Fibroblast of villous mesenchyme (primary cell): ENCODE results near the gene MPRIP. TPM values are rescaled to one million over a fixed set of nuclear protein-coding genes. Genes with fewer than 3 reads are reported as not detected.

Experiments used
- DNase-seq: peaks from one replicate; pipeline ENCODE4 v3.0.0-alpha.2; 2010; ENCODE audit warnings: low read depth
- H3K4me3 ChIP-seq: 2 replicates; pipeline ENCODE4 v1.5.1; 2011; ENCODE audit warnings: low read depth, mild to moderate bottlenecking, low read length
- total RNA-seq: library from RNA; depleted of rRNA; stranded (reverse); fragments of >200 nt; gene quantifications from 2 replicates; pipeline ENCODE4 v1.2.3, GENCODE V29; 2012
- TF ChIP-seq, protein P1 (sequence below): IDR thresholded peaks from 2 replicates; pipeline ENCODE4 v1.5.1; 2012; ENCODE audit warnings: low read depth, mild to moderate bottlenecking, low read length; ENCODE audit not compliant: insufficient read depth

The MPRIP gene
- total RNA-seq, 1 donor, result 178 TPM

DNA sequence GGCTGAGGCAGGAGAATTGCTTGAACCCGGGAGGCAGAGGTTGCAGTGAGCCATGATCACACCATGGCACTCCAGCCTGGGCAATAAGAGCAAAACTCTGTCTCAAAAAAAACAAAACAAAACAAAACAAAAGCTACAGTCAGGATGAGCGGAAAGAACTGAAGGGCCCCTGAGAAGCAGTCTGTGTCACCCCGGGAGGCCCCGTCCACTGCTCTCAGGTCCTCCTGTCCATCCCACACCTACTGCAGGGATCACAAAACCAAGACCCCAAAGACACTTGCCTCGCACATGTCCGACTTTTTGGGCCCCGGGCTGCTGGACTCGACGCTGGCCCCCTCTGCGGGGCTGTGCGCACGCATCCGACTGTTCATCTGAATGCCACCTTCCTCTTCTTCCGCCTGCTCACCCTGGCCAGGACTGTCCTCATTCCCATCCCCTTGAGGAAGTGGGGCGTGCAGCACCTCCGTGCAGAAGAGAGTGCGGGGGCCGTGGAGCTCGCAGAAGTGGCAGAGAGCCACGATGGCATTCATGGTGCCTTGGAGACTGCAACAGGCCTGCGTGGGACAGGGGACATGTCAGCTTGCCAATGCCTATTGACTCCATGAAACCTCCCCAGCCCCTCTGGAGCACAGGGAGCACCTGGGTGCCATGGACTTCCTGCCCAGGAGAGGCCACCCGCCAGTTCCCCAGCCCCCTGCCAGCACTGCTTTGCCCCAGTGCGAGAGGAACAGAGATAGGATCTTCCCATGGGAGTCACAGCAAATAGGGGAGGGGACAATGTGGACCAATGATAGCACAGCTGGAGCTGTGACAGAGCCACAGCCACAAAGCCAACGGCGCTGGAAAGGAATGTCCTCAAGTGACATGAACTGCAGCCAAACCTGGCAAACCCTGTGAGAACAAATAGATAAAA lies 185.6 kb downstream of the MPRIP start:
- TF ChIP-seq, protein P1, sequence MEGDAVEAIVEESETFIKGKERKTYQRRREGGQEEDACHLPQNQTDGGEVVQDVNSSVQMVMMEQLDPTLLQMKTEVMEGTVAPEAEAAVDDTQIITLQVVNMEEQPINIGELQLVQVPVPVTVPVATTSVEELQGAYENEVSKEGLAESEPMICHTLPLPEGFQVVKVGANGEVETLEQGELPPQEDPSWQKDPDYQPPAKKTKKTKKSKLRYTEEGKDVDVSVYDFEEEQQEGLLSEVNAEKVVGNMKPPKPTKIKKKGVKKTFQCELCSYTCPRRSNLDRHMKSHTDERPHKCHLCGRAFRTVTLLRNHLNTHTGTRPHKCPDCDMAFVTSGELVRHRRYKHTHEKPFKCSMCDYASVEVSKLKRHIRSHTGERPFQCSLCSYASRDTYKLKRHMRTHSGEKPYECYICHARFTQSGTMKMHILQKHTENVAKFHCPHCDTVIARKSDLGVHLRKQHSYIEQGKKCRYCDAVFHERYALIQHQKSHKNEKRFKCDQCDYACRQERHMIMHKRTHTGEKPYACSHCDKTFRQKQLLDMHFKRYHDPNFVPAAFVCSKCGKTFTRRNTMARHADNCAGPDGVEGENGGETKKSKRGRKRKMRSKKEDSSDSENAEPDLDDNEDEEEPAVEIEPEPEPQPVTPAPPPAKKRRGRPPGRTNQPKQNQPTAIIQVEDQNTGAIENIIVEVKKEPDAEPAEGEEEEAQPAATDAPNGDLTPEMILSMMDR, result no peak
- DNase-seq, result no peak
- H3K4me3 ChIP-seq, result no peak overlapping the region

DNA sequence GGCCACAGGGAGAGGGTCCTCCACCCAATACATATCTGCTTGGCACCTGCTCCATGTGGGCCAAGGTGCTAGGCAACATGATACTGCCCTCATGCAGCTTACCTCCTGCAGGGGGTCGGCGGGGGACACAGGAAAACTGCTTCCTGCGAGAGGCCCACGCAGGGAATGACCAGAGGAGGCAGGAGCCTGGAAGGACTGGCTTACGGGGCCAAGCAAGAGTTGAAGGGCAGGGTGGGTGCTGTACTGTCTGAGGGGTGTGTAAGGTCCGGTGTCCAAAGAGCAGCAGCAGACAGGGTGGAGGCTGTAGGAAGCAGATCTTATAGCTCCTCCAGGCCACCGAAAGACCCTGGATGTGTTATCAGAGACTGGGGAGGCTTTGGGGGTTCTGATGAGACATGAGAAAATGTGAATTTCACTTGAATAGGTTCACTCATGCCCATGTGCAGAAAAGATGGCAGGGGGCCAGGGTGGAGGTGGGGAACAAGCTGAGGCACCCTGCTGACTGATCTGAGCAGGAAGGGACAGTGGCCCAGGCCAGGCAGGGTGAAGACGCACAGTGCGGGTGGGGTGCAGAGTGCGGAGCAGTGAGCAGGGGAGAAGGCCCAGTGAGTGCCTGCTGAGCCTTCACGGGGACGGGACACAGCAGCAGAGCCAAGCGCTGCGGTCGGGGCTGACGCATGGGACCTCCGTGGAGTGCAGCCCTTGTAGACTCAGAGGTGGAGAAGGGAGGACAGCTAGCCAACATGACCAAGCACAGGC lies 186.4 kb downstream of the MPRIP start:
- DNase-seq, result no peak
- TF ChIP-seq, protein P1, result no peak
- H3K4me3 ChIP-seq, result no peak overlapping the region

- no peak for DNase-seq
- TF ChIP-seq, protein P1, result no peak
- H3K4me3 ChIP-seq, result no peak overlapping the region
These were observed 187.4 kb downstream of the MPRIP start for GRCh38 chr17:17229416-17230384.

DNA sequence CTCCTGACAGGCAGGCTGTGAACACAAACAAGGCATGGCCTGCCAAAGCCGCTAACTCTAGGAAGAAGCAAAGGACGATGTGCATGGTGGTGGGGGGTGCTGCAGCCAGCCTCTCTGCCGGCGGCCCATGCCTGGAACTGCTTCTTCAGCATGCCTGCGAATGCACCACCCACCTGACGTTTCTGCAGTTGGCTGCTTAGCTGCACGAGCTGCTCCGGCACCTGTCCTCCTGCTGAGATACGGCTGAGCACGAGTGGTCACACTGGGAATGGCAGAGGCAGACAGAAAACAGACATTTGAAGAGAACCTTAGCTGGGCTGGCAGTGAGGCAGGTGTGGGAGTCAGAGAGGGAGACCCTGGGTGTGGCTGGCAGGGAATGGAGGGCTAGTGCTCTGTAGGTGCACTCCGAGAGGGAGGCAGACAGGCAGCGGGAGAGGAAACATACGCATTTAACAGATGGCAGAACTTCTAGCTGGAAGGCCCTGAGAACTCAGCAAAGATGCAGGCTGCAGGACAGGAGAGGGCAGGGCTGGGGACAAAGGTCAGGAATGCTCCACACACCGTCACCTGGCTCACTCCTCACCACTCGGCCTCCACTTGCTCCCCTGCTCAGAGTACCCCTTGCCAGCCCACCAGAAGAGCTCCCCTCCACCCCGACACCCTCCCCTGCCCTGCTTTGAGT lies 189.5 kb downstream of the MPRIP start:
- TF ChIP-seq, protein P1, result no peak
- DNase-seq, result no peak
- no peak overlapping the region for H3K4me3 ChIP-seq

DNA sequence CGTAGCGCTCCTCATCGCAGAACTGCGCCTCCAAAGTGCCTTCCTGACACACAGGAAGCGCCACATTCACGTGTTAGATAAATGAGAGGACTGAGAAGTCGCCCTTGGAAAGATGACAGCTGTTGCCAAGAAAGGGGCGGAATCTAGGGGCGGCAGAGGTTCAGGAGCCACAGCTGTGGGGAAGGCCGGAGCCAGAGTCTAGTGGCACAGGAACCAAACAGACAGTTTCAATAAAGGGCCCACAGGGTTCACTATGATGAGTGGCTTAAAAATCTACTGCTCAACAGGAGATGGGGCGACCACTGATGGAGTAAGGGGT lies 190.0 kb downstream of the MPRIP start:
- TF ChIP-seq, protein P1, result no peak
- H3K4me3 ChIP-seq, result no peak overlapping the region
- no peak for DNase-seq
